Measurements from ENCODE around the gene KIF13A. TPM values are rescaled to one million over a fixed set of nuclear protein-coding genes. Genes with fewer than 3 reads are reported as not detected.

The KIF13A gene
- total and polyA plus RNA-seq, 4 donors: 14.2 to 97.4 (median 31.7) TPM

GRCh38 chr6:17998442-17998841 lies 11.0 kb upstream of the KIF13A start:
- Histone ChIP-seq H3K36me3 (ENCODE audit: control insufficient read depth in 4 of 4, insufficient read depth in 4 of 4, low read length in 4 of 4) (no peaks in the 10 kb centered on the region), H3K27me3 (ENCODE audit: control insufficient read depth in 3 of 3, insufficient read depth in 3 of 3, low read length in 2 of 3) (no peaks in the 10 kb centered on the region), H3K4me1 (ENCODE audit: control insufficient read depth in 5 of 5, insufficient read depth in 5 of 5, low read length in 5 of 5) (no peaks in the 10 kb centered on the region), H3K27ac (ENCODE audit: low read depth in 1 of 2, low read length in 1 of 2) (no peak overlapping the region), H3K9me3 (ENCODE audit: control insufficient read depth in 4 of 4, insufficient read depth in 3 of 4, low read length in 3 of 4) (peaks cover 0 to 1% (median 0%) of the 10 kb centered on the region in 4 donors), H3K4me3 (no peak overlapping the region), H3K9ac (ENCODE audit: insufficient read depth in 1 of 2, low read length in 2 of 2) (no peak overlapping the region)
- ATAC-seq (ENCODE audit: insufficient read depth, low FRiP score): no peak
- DNase-seq: peak in 1 of 3 donors; percentile 4
- 76 to 86% methylated on average over 1 of the region's 1 CpG for WGBS, 2 donors
- TF ChIP-seq CTCF (IDR thresholded peaks at IDR 0.05; ENCODE audit: control extremely low read depth, extremely low read depth): no peak

DNA sequence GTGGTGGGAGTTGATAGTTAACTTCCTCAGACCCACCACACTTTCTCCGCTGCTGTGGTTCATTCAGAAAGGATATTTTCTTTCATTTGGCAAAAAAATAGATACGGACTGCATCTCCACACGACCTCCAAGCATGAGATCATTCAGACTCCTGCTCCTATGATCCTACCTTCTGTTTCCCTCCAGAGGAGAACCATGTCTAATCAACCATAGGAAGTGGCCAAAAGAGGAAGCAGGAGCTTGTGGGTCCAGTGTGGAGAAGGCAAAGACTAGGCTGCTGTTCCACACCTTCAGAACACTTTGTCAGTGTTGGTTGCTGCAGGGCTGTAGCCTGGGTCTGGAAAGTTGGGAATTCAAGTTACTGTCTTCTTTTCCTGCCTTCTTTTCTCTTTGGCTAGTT lies 10.6 kb upstream of the KIF13A start:
- H3K4me3 ChIP-seq: no peak overlapping the region
- peaks cover 0 to 2% (median 0%) of the 10 kb centered on the region in 4 donors for H3K9me3 ChIP-seq (ENCODE audit: control insufficient read depth in 4 of 4, insufficient read depth in 3 of 4, low read length in 3 of 4)
- no peak overlapping the region for H3K27ac ChIP-seq (ENCODE audit: low read depth in 1 of 2, low read length in 1 of 2)
- TF ChIP-seq CTCF (IDR thresholded peaks at IDR 0.05; ENCODE audit: control extremely low read depth, extremely low read depth): no peak
- no peaks in the 10 kb centered on the region for H3K4me1 ChIP-seq (ENCODE audit: control insufficient read depth in 5 of 5, insufficient read depth in 5 of 5, low read length in 5 of 5)
- H3K9ac ChIP-seq (ENCODE audit: insufficient read depth in 1 of 2, low read length in 2 of 2): no peak overlapping the region
- H3K36me3 ChIP-seq (ENCODE audit: control insufficient read depth in 4 of 4, insufficient read depth in 4 of 4, low read length in 4 of 4): no peaks in the 10 kb centered on the region
- DNase-seq (no peak), ATAC-seq (ENCODE audit: insufficient read depth, low FRiP score) (no peak)
- WGBS, 2 donors: 72 to 80% methylated on average over 3 of the region's 3 CpGs
- H3K27me3 ChIP-seq (ENCODE audit: control insufficient read depth in 3 of 3, insufficient read depth in 3 of 3, low read length in 2 of 3): no peaks in the 10 kb centered on the region

DNA sequence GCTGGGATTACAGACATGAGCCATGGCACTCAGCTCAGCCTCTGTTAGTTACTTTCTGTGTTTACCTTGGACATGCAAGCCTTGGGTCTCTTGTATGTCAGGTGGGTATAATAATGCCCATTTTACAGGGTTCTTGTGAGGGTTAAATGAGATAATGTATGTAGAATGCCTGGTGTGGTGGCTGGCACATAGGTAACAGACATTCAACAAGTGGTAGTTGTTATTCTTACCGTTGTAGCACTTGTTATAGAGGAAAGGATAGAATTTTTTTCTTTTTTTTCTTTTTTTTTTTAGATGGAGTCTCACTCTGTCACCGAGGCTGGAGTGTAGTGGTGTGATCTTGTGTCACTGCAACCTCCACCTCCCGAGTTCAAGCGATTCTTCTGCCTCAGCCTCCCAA lies 8.0 kb upstream of the KIF13A start:
- TF ChIP-seq CTCF (IDR thresholded peaks at IDR 0.05; ENCODE audit: control extremely low read depth, extremely low read depth): no peak
- WGBS, 2 donors: 94 to 96% methylated on average over 4 of the region's 4 CpGs
- Histone ChIP-seq H3K4me1 (ENCODE audit: control insufficient read depth in 5 of 5, insufficient read depth in 5 of 5, low read length in 5 of 5) (no peaks in the 10 kb centered on the region), H3K9me3 (ENCODE audit: control insufficient read depth in 4 of 4, insufficient read depth in 3 of 4, low read length in 3 of 4) (peaks cover 0 to 2% (median 0%) of the 10 kb centered on the region in 4 donors), H3K27me3 (ENCODE audit: control insufficient read depth in 3 of 3, insufficient read depth in 3 of 3, low read length in 2 of 3) (no peaks in the 10 kb centered on the region), H3K27ac (ENCODE audit: low read depth in 1 of 2, low read length in 1 of 2) (no peak overlapping the region), H3K9ac (ENCODE audit: insufficient read depth in 1 of 2, low read length in 2 of 2) (no peak overlapping the region), H3K4me3 (no peak overlapping the region), H3K36me3 (ENCODE audit: control insufficient read depth in 4 of 4, insufficient read depth in 4 of 4, low read length in 4 of 4) (no peaks in the 10 kb centered on the region)
- ATAC-seq (ENCODE audit: insufficient read depth, low FRiP score) (no peak), DNase-seq (no peak)

DNA sequence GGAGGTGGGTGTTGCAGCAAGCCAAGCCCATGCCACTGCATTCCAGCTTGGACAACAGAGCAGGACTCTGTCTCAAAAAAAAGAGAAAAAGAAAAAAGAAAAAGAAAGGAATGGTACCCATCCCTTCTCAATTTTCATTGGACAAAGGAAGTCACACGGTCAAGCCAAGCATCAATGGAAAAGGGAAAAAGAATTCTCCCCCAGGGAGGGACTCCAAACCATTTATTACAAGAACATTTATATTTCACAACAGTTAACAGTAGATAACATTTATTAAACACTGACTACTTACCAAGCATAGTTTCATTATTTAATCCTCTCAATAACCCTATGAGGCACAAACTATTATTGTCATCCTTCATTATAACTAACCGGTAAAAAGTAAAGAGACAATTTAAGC lies 6.6 kb upstream of the KIF13A start:
- no peak for ATAC-seq (ENCODE audit: insufficient read depth, low FRiP score)
- H3K27me3 ChIP-seq (ENCODE audit: control insufficient read depth in 3 of 3, insufficient read depth in 3 of 3, low read length in 2 of 3): no peaks in the 10 kb centered on the region
- DNase-seq: no peak
- H3K9me3 ChIP-seq (ENCODE audit: control insufficient read depth in 4 of 4, insufficient read depth in 3 of 4, low read length in 3 of 4): peaks cover 0 to 2% (median 0%) of the 10 kb centered on the region in 4 donors
- H3K27ac ChIP-seq (ENCODE audit: low read depth in 1 of 2, low read length in 1 of 2): no peak overlapping the region
- H3K36me3 ChIP-seq (ENCODE audit: control insufficient read depth in 4 of 4, insufficient read depth in 4 of 4, low read length in 4 of 4): no peaks in the 10 kb centered on the region
- WGBS, 2 donors: 91 to 96% methylated on average over 2 of the region's 2 CpGs
- H3K9ac ChIP-seq (ENCODE audit: insufficient read depth in 1 of 2, low read length in 2 of 2): no peak overlapping the region
- H3K4me1 ChIP-seq (ENCODE audit: control insufficient read depth in 5 of 5, insufficient read depth in 5 of 5, low read length in 5 of 5): peaks cover 0 to under 1% (median 0%) of the 10 kb centered on the region in 5 donors
- TF ChIP-seq CTCF (IDR thresholded peaks at IDR 0.05; ENCODE audit: control extremely low read depth, extremely low read depth): no peak
- no peak overlapping the region for H3K4me3 ChIP-seq
